IPS-NIHi7 (cell line): ENCODE results near the gene IRAK2.
"Not testable (repeated sequence)": the region's sequence is repeated elsewhere in the genome, so short reads cannot be mapped to it uniquely, and the experiment has no call there.

Experiments used
- DNase-seq: peaks from one replicate; pipeline ENCODE4 v3.0.0; 2012; ENCODE audit warnings: mixed read lengths; ENCODE audit errors: extremely low spot score

The IRAK2 gene

DNA sequence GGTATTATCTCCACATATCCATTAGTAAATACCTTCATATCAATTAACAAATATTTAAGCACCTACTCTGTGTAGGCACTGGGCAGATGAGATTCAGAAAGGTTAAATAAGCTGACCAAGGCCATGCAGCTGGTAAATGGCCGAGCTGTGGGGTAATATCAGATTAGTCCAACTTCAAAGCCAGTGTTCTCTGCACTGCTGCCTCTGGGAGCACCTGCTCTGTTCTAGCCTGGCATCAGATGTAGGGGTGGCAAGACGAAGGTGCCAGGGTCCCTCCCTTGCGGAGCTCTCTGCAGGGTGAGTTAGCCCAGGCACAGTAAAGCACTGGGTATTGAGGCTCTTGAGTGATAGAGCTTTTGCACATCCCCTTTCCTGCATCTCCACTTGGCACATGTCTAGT is 89.0 kb downstream of the IRAK2 start:
- no peak for DNase-seq

DNA sequence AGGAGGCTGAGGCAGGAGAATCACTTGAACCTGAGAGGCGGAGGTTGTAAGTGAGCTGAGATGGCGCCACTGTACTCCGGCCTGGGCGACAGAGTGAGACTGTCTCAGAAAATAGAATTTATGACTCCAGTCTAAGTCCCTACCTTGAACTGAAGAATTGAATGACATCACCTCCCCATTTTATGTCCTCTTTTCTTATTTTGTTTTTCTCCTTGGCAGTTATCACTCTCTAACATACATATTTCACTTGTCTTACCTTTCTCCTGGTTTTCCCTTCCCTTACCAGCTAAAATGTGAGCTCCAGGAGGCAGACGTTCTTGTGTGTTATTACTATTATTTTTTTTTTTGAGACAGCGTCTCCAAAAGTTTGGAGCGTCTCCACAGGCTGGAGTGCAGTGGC is 91.1 kb downstream of the IRAK2 start:
- no peak for DNase-seq

DNA sequence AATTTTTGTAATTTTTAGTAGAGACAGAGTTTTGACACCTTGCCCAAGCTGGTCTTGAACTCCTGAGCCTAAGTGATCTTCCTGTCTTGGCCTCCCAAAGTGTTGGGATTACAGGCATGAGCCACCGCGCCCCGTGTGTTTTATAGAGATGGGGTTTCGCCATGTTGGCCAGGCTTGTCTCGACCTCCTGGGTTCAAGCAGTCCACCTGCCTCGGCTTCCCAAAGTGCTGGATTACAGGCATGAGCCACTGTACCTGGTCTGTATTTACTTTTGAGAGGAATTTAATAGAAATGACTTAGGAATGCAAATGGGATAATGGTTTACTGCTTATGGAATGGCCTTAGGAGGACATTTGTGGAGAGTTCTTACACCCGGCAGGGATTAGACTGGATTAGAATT is 94.3 kb downstream of the IRAK2 start:
- DNase-seq, result no peak

DNA sequence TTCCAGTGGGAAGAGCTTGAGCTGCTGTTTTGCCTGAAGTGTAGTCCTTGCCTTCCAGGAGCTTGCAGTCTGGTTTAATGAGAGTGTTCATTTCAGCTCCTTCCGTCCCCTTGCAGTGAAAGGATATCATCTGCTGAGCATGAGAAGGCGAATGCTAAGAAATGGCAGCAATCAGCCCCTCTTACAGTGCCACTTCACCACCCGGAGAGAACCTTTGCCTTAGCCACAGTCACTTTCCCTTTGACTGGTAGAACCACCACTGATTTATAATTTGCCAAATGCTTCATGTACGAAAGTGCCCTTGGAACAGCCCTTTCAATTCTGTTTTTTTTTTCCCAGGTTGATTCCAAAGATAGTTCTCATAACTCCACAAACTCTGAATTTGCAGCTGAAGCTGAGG is 95.1 kb downstream of the IRAK2 start:
- no peak for DNase-seq

DNA sequence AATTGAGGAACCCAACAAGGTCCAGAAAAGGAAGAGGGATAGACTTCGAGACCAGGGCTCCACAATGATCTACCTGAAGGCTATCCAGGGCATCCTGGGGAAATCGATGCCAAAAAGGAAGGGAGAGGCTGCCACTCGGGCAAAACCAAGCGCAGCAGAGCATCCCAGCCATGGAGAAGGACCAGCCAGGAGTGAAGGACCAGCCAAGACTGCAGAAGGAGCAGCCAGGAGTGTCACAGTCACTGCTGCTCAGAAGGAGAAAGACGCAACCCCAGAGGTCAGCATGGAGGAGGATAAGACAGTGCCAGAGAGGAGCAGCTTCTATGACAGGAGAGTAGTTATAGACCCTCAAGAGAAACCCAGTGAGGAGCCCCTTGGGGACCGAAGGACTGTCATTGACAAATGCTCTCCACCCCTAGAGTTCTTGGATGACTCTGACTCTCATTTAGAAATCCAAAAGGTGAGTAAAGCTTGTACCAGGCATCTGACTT is 95.5 kb downstream of the IRAK2 start:
- no peak for DNase-seq

DNA sequence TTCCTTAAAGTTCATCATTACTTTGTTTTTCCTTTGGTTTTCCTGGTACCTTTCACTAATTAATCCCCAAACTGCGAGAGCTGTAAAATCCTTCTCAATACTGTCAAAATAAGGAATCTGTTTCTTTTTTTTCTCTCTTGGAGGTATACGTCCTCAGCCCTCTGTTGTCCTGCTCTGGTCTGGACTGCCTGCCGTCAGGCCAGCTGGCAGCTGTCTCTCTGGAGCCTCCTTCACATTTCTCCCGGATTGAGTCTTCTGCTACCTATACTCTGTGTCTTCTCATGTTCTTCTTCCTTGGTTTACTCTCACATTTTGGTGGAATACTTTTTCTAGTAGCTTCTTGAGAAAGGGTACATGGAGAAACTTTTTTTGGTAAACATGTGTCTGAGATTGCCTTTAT is 97.3 kb downstream of the IRAK2 start:
- no peak for DNase-seq

DNA sequence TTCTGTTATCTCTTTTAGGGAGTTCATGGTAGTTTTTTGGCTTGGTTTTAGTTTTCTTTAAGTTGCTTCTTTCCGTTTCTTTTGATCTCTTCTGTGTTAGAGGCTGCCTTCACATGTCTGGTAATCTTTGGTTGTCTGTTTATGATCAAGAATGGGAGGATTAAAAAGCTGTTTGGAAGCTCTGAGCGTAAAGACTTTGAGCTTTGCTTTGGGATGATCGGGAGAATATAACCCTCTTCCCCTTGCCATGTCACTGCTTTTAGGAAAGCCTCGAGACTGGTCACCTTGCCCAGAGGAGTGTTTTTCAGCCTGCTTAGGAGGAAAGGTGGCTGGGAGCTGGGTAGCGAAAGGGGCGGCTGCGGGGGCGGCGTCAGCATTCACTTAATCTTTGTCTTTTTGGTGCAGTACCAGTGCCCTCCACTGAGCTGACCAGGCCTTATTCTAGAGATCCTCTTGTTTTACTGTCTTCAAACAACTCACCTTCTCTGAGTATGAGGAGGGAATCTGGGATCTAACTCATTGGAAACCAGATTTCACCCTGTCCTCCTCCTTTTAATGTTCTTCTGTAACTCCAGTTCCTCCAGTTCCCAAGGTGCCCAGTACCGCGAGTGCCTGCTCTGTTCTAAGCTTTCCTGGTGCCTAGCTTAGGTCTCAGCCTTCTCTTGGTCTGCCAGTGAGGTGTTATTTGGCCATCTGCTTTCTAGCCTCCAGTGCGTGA is 99.1 kb downstream of the IRAK2 start:
- peak; percentile 90 for DNase-seq

DNA sequence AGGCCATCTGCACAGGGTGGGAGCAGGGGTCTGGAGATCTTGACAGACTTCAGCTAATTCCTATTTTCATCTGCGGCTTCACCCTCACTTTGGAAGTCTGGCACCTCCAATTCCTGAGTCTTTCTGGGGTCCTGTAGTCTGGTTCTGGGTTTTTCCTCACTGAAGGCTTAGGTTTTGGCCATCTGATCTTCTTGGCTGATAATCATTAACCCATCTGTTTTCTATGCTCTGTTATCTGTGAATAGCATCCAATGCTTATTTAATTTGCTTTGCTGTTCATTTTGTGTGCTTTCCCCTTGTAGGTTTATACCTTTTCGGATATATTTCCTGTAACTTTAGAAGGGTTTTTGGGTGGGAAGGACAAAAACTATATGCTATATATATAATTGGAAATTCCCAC is 101.1 kb downstream of the IRAK2 start:
- DNase-seq, result no peak

DNA sequence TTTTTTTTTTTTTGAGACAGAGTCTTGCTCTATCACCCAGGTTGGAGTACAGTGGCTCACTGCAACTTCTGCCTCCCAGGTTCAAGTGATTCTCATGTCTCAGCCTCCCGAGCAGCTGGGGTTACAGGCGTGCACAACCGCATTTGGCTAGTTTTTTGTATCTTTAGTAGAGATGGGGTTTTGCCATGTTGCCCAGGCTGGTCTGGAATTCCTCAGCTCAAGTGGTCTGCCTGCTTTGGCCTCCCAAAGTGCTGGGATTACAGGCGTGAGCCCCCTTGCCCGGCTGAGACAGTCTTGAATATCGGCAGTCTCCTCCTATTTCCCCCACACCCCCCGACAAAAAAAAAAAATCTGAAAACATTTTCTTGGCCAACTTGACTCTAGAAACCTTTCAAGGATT is 102.2 kb downstream of the IRAK2 start:
- not testable (repeated sequence) for DNase-seq

DNA sequence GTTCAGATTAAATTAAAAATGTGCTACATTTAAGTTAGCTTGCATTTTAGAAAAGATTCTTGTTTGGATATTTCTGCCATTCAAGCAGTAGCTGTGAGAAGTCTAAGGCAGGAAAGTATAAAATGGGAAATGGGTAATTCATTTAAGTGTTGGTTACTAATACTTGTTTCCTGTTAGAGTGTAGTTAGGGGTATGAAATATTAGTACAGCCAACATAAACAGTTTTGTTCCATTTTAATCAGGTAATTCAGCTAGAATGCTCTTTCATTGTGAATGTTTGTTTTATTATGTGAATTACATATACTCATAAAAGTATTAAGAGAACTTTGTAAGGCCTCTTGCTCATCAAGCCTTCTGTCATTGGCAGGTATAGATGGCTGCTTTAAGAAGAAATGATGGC is 103.4 kb downstream of the IRAK2 start:
- DNase-seq, result no peak

DNA sequence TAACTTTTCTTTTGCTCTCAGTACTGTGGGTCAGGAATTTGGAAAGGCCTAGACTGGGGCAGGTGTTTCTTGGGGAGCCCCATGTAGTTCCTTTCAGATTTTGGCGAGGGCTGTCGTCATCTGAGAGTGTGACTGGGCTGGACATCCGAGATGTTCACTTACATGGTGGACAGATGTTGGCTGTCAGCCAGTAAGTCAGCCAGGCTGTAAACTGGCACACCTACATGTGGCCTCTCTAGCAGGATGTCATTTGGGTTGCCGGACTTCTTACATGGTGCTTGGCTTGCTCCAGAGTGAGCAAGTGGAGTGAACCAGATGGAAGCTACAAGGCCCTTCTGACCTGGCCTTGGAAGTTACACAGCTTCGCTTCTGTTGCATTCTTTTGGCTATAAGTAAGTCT is 104.2 kb downstream of the IRAK2 start:
- DNase-seq, result no peak

DNA sequence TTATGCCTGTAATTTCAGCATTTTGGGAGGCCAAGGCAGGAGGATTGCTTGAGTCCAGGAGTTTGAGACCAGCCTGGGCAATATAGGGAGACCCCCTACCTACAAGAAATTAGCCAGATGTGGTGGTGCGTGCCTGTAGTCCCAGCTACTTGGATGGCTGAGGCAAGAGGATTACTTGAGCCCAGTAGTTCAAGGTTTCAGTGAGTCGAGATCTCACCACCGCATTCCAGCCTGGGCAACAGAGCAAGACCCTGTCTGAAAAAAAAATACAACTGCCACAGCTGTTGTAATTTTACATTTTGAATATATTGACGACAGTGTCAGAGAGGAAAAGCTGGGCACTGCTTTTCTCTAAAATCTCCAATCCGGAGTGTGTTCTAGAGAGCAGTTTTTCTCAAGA is 104.7 kb downstream of the IRAK2 start:
- DNase-seq, result no peak

DNA sequence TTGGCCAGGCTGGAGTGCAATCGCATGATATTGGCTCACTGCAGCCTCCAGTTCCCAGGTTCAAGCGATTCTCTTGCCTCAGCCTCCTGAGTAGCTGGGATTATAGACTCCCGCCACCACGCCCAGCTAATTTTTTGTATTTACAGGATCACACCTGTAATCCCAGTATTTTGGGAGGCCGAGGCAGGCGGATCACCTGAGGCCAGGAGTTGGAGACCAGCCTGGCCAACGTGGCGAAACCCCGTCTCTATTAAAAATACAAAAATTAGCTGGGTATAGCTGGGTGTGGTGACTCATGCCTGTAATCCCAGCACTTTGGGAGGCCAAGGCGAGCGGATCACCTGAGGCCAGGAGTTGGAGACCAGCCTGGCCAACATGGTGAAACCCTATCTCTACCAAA is 107.8 kb downstream of the IRAK2 start:
- DNase-seq, result not testable (repeated sequence)

DNA sequence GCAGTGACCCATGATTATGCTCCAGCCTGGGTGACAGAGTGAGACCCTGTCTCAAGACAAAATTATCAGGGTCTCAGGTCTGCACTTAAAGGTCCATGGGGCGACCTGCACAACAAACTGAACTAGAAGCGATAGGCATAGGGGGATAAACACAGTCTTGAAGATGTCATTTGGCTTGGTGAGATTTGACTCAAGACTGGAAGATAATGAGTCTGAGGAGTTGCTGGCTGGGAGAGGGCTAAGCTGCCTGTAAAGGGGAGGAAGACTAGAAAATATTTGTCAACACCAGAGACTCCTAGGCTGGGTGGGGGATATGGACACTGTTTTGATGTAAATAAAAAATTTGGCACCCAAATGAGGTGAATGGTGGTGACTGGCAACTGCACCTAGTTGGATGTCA is 108.3 kb downstream of the IRAK2 start:
- DNase-seq, result no peak

DNA sequence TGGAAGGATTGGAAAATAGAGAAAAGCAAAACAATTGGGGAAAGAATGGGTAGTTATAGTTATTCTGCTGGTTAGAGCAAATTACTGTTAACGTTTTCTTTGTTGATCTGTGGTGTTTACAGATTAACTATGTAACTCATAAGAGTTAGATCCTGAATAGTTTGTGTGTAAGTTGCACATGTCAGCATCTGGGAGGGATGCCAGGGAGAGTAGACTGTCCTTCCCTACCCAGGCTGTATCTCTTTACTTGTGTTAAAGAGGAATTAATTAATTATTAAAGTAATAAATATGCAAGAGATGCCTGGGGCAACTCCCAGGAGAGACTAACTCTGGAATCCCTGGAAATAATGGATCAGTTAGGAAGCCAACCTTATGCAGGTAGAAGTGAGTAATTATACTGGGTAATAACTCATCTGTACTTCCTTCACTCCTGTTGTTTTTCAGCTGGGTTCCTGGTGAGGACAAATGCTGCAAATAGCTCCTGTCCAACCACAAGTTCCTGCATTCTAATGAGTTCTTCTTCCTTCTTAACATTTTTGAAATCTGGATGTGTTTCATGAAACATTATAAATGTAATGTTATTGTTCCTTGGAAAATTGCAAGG is 109.1 kb downstream of the IRAK2 start:
- no peak for DNase-seq

DNA sequence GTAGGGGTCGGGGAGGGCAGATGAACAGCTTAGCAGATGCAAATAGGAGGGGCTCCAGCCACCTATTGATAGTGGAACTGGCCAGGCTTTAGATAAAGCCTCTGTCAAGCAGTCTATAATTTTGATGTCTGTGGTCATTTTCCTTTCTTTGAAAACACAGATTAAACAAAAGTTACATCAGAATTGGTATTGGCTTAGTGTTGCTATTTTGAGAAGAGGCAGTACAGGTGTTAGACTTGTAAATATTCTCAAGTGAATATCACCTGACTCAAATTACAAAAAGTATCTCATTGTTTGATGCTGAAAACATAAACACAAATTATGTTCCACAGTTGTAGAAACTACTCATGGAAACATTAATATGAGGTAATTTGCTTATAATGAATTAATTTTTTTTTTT is 109.9 kb downstream of the IRAK2 start:
- no peak for DNase-seq

DNA sequence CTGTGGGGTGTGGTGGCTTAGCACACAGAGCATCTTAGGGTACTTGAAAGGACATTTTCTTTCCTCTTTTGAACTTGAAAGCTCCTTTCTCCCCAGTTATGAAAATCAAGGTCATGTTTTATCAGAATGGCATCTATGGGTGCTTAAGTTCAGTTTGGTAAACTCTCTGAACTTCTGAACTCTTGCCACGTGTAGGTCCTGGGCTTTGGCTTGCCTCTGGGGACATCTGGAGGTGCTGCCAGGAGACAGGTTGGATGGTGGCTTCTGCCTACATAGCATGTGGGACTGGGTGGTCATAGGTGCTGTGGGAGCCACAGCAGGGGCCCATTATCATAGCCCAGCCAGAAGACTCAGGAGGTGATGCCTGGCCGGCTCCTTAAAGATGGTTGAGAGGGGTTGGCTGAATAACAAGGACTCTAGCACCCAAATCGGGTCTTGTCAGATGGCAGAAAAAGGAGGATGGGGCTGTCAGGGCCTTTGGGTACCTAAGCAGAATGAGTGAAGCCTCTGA is 112.5 kb downstream of the IRAK2 start:
- DNase-seq, result no peak

DNA sequence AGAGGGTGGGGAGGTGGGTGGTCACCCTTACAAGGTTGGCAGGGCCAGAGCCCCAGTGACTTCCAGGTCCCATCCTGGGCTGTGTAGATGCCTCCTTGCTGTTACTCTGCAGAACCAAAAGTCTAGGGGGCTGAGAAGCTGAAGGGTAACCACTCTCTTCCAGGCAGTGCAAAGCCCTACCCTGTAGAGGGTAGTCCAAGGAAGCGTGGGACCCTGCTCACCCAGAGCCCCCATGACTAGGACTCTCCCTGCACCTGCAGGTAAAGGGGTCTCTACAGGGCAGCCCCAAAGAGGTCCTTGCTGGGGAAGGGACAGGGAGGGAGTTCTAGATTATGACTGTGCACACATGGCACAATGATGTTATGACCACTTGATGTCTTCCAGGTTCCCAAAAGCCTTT is 113.8 kb downstream of the IRAK2 start:
- no peak for DNase-seq

DNA sequence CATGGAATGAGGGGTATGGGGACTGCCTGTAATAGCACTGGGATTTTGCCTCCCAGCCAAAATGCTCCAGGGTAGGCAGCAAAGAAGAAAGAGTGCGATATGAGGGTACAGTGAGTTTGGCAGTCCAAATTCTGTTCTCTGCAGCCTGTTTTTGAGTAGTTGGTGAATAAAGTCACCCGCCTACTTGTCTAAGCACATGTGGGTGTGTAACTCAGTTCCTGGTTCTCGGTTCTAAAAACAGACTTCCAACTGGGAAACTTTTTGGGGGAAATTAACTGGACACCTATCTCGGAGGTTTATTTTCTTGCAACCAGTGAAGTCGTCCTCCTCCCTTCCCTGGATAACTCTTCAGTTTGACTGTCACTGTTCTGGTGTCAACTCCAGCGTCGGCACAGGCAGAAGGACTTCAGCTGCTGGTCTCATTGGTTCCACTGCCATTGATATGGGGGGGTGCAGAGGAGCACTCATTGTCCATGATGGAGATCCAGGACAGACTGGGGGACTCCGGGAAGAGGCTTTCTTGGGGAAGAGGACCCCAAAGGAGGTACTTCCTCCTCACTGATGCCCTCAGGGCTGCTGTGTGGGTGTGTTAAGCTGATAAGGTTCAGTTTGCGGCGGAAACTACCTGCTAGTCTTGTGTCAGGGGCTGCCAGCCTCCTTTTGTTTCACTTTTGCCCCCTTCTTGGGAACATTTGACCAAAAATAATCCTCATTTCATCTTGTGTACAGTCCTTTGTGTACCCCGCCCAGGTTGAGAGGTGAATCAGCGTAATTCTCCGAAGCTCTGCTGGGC is 114.9 kb downstream of the IRAK2 start:
- DNase-seq, result no peak

DNA sequence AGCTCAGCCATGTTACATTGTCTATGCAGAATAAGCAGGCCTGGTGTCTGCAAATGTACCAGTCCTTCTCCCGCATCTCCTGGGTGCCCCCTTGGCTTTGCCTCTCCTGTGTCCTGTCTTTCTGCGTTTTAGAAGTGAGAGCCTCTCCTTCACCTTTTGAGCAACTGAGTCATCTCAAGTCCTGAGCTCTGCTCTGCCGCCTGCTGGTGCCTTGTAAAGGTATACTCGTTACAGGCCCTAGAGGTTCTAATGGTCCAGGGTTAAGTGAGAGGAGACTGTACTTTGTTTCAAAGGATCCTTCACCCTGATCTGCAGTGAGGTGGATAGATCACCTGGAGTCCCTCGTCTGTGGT is 115.4 kb downstream of the IRAK2 start:
- DNase-seq, result no peak

DNA sequence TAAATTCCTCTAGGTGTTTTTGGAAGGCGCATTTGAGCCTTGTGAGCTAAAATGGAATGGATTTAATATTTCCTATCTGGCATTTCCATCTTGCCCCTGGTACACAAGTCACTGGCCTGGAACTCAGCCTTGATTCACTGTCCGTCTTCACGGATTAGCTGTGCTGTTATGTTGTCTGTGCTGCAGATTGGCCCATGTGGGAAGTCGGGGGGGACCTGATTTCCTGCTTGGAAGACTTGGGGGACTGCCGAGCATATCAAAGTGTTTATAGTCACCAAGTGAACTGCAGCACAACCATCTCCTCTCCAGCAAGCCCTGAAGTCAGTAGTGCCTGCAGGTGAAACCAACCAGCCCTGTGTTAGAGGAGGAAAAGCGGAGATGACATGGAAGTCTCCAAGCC is 115.9 kb downstream of the IRAK2 start:
- no peak for DNase-seq

DNA sequence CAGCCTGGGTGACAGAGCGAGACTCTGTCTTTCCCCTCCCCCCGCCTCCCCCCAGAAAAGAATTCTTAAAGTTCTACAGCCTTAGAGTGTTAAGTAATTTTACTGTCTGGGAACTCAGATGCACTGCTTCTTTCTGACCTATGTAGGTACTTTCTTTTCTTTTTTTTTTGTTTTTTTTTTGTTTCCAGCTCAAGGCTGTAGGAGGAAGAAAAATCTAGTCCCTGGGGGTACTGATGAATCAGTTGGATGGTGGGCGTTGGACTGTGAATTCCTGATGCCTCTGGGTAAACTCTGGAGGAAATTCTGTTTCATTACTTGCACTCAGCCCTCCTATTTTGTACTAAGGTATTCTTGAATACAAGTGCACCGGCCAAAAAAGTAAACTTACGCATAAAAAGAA is 117.2 kb downstream of the IRAK2 start:
- no peak for DNase-seq

DNA sequence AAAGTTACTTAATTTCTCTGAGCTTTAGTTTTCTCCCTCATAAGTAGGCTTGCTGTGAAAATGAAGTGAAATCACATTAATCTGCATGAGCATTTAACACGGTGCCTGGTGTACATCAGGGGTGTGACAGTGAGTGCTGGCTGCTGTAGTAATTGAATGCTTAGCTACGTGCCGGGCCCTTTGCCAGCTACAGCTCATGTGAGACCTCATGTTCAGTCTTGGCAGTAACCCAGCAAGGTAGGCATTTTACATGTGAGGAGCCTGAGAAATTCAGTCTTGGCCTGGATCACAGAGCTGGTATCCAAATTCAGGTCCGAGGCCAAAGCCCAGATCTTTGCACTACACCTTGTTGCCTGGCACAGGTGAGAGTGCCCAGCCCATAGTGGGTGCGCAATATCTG is 118.9 kb downstream of the IRAK2 start:
- DNase-seq, result no peak
